HepG2 (cell line): ENCODE measurements around the gene PKIB. TPM values are rescaled to one million over a fixed set of nuclear protein-coding genes. Genes with fewer than 3 reads are reported as not detected.

Source experiments
- ATAC-seq: fragments of 200-7000 bp; cut with Tn5 transposase; 3 replicates; pipeline ENCODE4 v1.9.1; 2020; ENCODE audit warnings: mild to moderate bottlenecking, moderate library complexity
- BruUV-seq: library from RNA; stranded (reverse); fragments of 400-500 nt; replicated peaks from 2 replicates; lab custom pipeline; 2021; lab: Mats Ljungman, UMichigan
- CTCF ChIA-PET: fragments of 300-600 bp; formaldehyde crosslinking; extraction: SDS; loops from one replicate; lab custom pipeline; 2021; ENCODE audit warnings: low total read pairs, inconsistent platforms, low intra/inter-chr PET ratio; lab: Yijun Ruan, JAX
- POLR2A ChIA-PET: fragments of 350-600 bp; sonication (Branson Sonifier 250); formaldehyde crosslinking; loops from one replicate; lab custom pipeline; 2020; ENCODE audit warnings: antibody characterized with exemption, inconsistent platforms; lab: Yijun Ruan, JAX
- DNase-seq: peaks from one replicate; pipeline ENCODE4 v3.0.0-alpha.2; 2015; ENCODE audit warnings: low spot score
- FAIRE-seq: peaks from 3 replicates; lab custom pipeline; 2011; peaks lifted over from hg19 to GRCh38; lab: Jason Lieb, UNC
- H2AFZ ChIP-seq: one replicate; pipeline ENCODE4 v1.6.1; 2011; ENCODE audit warnings: low read length, inconsistent platforms
- H3K27ac ChIP-seq: fragments of 300-600 bp; 3 replicates; pipeline ENCODE4 v1.8.0; 2011; ENCODE audit warnings: mixed run types, mild to moderate bottlenecking, mixed read lengths, low read length, inconsistent platforms; ENCODE audit not compliant: insufficient read depth; ENCODE audit errors: extremely low read length
- H3K27me3 ChIP-seq, 2 experiments: fragments of 200-600 bp in 1 of 2; 2 replicates in 1 of 2; 3 replicates in 1 of 2; pipeline versions ENCODE4 v1.6.0 to v1.8.0; 2011; ENCODE audit warnings: low read length in 2 of 2, mild to moderate bottlenecking in 2 of 2, moderate library complexity in 2 of 2, inconsistent platforms in 1 of 2; ENCODE audit not compliant: insufficient read depth in 2 of 2, control insufficient read depth in 1 of 2
- H3K36me3 ChIP-seq, 2 experiments: fragments of 200-600 bp in 1 of 2; replicated peaks in 1 of 2; 2 replicates in 1 of 2; 3 replicates in 1 of 2; pipeline versions ENCODE4 v1.5.1 to v1.8.0; 2011; ENCODE audit warnings: low read length in 2 of 2, inconsistent platforms in 1 of 2; ENCODE audit not compliant: insufficient read depth in 2 of 2, control insufficient read depth in 1 of 2
- H3K4me1 ChIP-seq: 2 replicates; pipeline ENCODE4 v1.5.1; 2012; ENCODE audit warnings: low read length, inconsistent platforms; ENCODE audit not compliant: insufficient read depth
- H3K4me2 ChIP-seq: 2 replicates; pipeline ENCODE4 v1.6.0; 2011; ENCODE audit warnings: low read depth, low read length, inconsistent platforms
- H3K4me3 ChIP-seq, 3 experiments: fragments of 200-600 bp in 1 of 3; sonication (generic), shearing (Covaris generic) in 1 of 3; replicated peaks in 1 of 3; 2 replicates each; pipeline ENCODE4 v1.5.1; 2011 to 2016; ENCODE audit warnings: low read length in 3 of 3, inconsistent platforms in 2 of 3, low read depth in 2 of 3, mild to moderate bottlenecking in 2 of 3, control low read depth in 1 of 3, mixed read lengths in 1 of 3; ENCODE audit not compliant: insufficient read depth in 1 of 3
- H3K79me2 ChIP-seq: one replicate; pipeline ENCODE4 v1.6.1; 2011; ENCODE audit warnings: low read length, inconsistent platforms; ENCODE audit not compliant: insufficient read depth
- H3K9ac ChIP-seq: 2 replicates; pipeline ENCODE4 v1.6.0; 2011; ENCODE audit warnings: mild to moderate bottlenecking, low read depth, low read length, inconsistent platforms; ENCODE audit not compliant: insufficient read depth
- H3K9me3 ChIP-seq: 2 replicates; pipeline ENCODE4 v1.5.1; 2012; ENCODE audit warnings: mild to moderate bottlenecking, low read length
- H4K20me1 ChIP-seq: 2 replicates; pipeline ENCODE4 v1.6.0; 2011; ENCODE audit warnings: inconsistent platforms, mild to moderate bottlenecking, low read length, moderate library complexity; ENCODE audit not compliant: insufficient read depth
- CHD2 ChIP-seq: IDR thresholded peaks from 2 replicates; pipeline ENCODE4 v1.6.1; 2011; ENCODE audit warnings: low read depth, low read length, improper control_type of control experiment
- HNRNPUL1 ChIP-seq: fragments of 200-400 bp; formaldehyde crosslinking; IDR thresholded peaks from 2 replicates; pipeline ENCODE4 v1.6.1; 2017; ENCODE audit warnings: low read depth, mild to moderate bottlenecking, low read length, moderate library complexity
- KLF11 ChIP-seq: IDR thresholded peaks from 2 replicates; pipeline ENCODE4 v1.6.1; 2016; ENCODE audit warnings: missing compliant biosample characterization
- PCBP2 ChIP-seq: fragments of 200-400 bp; formaldehyde crosslinking; optimal IDR thresholded peaks from 2 replicates; pipeline ENCODE3; 2018; ENCODE audit warnings: low read length, low read depth; ENCODE audit not compliant: poor library complexity, severe bottlenecking
- RXRB ChIP-seq: IDR thresholded peaks from 2 replicates; pipeline ENCODE4 v1.6.1; 2016; ENCODE audit warnings: borderline replicate concordance, missing genetic modification reagents, missing compliant biosample characterization
- XBP1 ChIP-seq: sonication (generic); formaldehyde crosslinking; IDR thresholded peaks from 2 replicates; pipeline ENCODE4 v1.5.0; 2020; ENCODE audit warnings: missing genetic modification reagents
- ZBTB39 ChIP-seq: sonication (generic); formaldehyde crosslinking; IDR thresholded peaks from 2 replicates; pipeline ENCODE4 v1.5.0; 2020; ENCODE audit warnings: missing genetic modification reagents
- ZNF232 ChIP-seq: sonication (generic); formaldehyde crosslinking; IDR thresholded peaks from 2 replicates; pipeline ENCODE4 v1.4.0; 2020; ENCODE audit warnings: missing genetic modification reagents, borderline replicate concordance
- WGBS: methylation state at CpG from one replicate; pipeline ENCODE4 v1.1.6; 2017; ENCODE audit warnings: low lambda C conversion rate; 5-methylcytosine and 5-hydroxymethylcytosine counted together
- in situ Hi-C: cut with HindIII; loops from 2 replicates; pipeline ENCODE4 v1.10.0; 2017; ENCODE audit warnings: low pct_unique_long_range_greater_than_20kb; ENCODE audit not compliant: extremely low pct_ligation_motif_present
- intact Hi-C: fragments of 100-400 bp; cut with micrococcal nuclease; formaldehyde crosslinking; loops from one replicate; pipeline ENCODE4 v1.10.0; 2022; ENCODE audit not compliant: unreplicated experiment
- polyA plus RNA-seq, 8 experiments: library from polyadenylated mRNA; depleted of rRNA in 3 of 8; stranded (reverse) in 7 of 8; unstranded in 1 of 8; fragments of >200 nt; fragmentation: Illumina TruSeq in 4 of 8; extraction: Trizol in 4 of 8; gene quantifications; 2 replicates each; pipeline versions ENCODE4 v1.2.1 to v1.2.3, GENCODE V29; 2011 to 2016; ENCODE audit warnings: low read depth in 4 of 8, missing spikeins in 1 of 8, mixed read lengths in 1 of 8; ENCODE audit not compliant: insufficient read depth in 1 of 8
- total RNA-seq, 5 experiments: library from RNA; depleted of rRNA; stranded (reverse); fragments of >200 nt; fragmentation: Illumina TruSeq; extraction: Trizol; gene quantifications; 2 replicates each; pipeline ENCODE4 v1.2.3, GENCODE V29; 2016; ENCODE audit warnings: low read depth in 1 of 5
- TF ChIP-seq, protein P1 (sequence below): sonication (generic); formaldehyde crosslinking; IDR thresholded peaks from 2 replicates; pipeline ENCODE4 v1.5.0; 2020; ENCODE audit warnings: missing genetic modification reagents

PKIB gene
- total and polyA plus RNA-seq, 2 of the 13 experiments (the other 11 are each of a cell fraction or from before 2014, with no cell fraction given) = 1.4 to 1.5 TPM

GRCh38 chr6:122735582-122735981 is 125.4 kb downstream of the PKIB start:
- Histone ChIP-seq H3K27me3 (peaks cover 0 to 11% of the 10 kb centered on the region in 2 experiments; a peak in 2 of 5 replicates), H3K4me1 (no peaks in the 10 kb centered on the region), H2AFZ (no peak overlapping the region), H4K20me1 (no peaks in the 10 kb centered on the region), H3K9me3 (no peaks in the 10 kb centered on the region), H3K79me2 (no peaks in the 10 kb centered on the region), H3K27ac (no peak overlapping the region), H3K4me3 (no peak overlapping the region), H3K36me3 (no peaks in the 10 kb centered on the region), H3K9ac (no peak overlapping the region), H3K4me2 (no peak overlapping the region)
- WGBS = 3% methylated on average over 4 of the region's 4 CpGs
- TF ChIP-seq RXRB (CRISPR knock-in tag) = no peak
- no peak for TF ChIP-seq HNRNPUL1
- TF ChIP-seq ZBTB39 (CRISPR knock-in tag) = no peak
- TF ChIP-seq PCBP2 = no peak
- no peak for TF ChIP-seq ZNF232
- no peak for TF ChIP-seq KLF11
- TF ChIP-seq CHD2 = no peak
- no peak for TF ChIP-seq XBP1 (CRISPR knock-in tag)
- TF ChIP-seq, protein P1, sequence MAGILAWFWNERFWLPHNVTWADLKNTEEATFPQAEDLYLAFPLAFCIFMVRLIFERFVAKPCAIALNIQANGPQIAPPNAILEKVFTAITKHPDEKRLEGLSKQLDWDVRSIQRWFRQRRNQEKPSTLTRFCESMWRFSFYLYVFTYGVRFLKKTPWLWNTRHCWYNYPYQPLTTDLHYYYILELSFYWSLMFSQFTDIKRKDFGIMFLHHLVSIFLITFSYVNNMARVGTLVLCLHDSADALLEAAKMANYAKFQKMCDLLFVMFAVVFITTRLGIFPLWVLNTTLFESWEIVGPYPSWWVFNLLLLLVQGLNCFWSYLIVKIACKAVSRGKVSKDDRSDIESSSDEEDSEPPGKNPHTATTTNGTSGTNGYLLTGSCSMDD (CRISPR knock-in tag) = no peak
- ChIA-PET POLR2A (no interaction called here), CTCF (no interaction called here)
- FAIRE-seq (no peak), ATAC-seq (no peak), DNase-seq (no peak)
- intact Hi-C loops (no loop called here), in situ Hi-C loops (loop anchor here (25.0 kb wide), 1 partner anchor 577 kb away; no protein-coding TSS in a partner anchor)
- BruUV-seq = no TSS peak
